Ramos (cell line): Measurements from ENCODE around the gene ARHGAP9.
"Not testable (repeated sequence)": the region's sequence is repeated elsewhere in the genome, so short reads cannot be mapped to it uniquely, and the experiment has no call there.

ENCODE experiments used
- in situ Hi-C: fragments of 300-500 bp; cut with MboI; formaldehyde crosslinking; loops from one replicate; pipeline ENCODE4 v1.14.3; 2022; ENCODE audit warnings: low sequenced_read_pairs; ENCODE audit not compliant: unreplicated experiment

The ARHGAP9 gene

DNA sequence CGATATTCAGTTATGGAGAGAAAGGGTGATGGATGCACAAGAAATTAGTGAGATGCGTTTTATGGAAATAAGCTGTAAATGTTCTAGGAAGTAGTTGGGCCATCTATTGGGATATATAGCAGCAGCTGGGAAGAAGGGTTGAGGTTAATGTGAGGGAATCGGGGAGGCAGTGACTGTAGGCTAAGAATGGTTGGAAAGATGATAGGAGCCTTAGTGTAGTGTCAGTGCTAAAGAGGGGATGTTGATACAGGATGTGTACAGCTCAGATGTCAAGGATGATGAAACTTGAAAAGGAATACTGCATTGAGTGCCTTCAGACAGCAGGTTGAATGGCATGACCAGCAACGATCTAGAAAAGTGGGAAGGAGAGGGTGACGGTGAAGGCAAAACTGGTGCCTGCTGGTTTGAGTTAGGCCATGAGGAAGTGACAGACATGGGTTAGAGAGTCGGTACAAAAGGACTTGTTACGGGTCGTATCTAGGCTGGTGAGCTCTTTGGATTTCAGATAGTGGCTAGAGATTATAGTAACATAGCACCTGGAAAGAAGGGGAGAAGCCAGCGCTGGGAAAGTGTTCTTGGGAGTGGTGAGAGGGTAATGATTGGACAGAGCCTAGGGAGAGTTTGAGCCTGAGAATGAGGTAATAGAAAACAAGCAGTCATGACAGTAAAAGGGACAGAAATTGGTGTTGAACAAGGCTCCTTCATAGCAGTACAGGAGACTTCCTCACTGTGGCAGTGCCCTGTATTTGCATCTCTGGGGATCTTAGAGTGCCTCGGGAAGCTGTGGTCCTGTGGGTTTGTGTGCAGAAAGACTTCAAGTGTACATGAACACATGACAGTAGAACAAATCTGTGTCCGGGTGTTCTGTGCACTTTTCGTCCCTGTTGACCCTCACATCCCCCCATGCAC, 17.8 kb upstream of the ARHGAP9 start:
- in situ Hi-C loops = no loop called here

GRCh38 chr12:57496822-57497221, 17.2 kb upstream of the ARHGAP9 start:
- in situ Hi-C loops = no loop called here

- in situ Hi-C loops = not testable (repeated sequence)
These were observed 15.5 kb upstream of the ARHGAP9 start for GRCh38 chr12:57495051-57495701.

DNA sequence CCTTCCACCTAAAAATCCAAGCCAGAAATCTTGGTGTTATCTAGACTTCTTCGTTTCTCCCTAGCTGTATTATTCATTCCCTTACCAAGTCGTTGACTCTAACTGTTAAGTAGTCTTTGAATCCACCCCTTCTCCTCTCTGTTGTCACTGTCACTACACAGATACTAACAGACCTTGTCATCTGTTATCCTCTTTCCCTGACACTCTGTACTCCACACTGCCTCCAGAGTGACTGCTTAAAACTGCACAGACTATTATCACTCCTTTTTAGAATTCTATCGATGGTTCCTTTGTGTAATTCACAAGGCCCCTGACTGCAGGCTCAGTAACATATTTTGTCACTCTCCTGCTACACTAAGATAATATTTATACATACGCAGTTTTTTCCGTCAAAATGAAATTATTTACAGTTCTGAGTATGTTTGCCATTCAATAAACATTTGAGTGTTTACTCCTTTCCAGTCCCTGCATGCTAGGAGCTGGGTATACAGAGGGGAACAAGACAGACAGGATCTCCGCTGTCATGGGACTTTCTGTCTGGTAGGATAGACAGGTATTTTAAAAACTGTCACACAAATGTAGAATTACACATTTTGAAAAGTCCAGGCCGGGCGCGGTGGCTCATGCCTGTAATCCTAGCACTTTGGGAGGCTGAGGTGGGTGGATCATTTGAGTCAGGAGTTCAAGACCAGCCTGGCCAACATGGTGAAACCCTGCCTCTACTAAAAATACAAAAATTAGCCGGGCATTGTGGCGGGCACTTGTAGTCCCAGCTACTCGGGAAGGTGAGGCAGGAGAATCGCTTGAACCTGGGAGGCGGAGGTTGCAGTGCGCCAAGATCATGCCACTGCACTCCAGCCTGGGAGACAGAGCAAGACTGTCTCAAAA, 12.0 kb upstream of the ARHGAP9 start:
- in situ Hi-C loops = no loop called here

GRCh38 chr12:57490126-57490525, 10.5 kb upstream of the ARHGAP9 start:
- in situ Hi-C loops = no loop called here

DNA sequence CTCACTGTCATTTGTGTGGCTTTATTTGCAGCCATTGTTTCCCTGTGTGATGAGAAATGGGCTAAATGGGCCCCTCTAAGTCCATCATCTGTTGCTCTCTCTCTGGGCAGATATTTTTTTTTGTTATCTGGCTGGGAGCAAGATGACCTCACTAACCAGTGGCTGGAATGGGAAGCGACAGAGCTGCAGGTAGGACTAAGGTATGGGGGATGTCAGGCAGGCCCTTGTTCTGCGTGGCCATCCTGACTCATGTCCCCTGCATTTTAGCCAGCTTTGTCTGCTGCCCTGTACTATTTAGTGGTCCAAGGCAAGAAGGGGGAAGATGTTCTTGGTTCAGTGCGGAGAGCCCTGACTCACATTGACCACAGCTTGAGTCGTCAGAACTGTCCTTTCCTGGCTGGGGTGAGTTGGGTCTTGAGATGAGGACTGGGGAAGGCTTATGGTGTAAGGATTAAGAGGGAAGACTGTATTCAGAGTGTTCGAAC, 9.5 kb upstream of the ARHGAP9 start:
- in situ Hi-C loops = no loop called here

DNA sequence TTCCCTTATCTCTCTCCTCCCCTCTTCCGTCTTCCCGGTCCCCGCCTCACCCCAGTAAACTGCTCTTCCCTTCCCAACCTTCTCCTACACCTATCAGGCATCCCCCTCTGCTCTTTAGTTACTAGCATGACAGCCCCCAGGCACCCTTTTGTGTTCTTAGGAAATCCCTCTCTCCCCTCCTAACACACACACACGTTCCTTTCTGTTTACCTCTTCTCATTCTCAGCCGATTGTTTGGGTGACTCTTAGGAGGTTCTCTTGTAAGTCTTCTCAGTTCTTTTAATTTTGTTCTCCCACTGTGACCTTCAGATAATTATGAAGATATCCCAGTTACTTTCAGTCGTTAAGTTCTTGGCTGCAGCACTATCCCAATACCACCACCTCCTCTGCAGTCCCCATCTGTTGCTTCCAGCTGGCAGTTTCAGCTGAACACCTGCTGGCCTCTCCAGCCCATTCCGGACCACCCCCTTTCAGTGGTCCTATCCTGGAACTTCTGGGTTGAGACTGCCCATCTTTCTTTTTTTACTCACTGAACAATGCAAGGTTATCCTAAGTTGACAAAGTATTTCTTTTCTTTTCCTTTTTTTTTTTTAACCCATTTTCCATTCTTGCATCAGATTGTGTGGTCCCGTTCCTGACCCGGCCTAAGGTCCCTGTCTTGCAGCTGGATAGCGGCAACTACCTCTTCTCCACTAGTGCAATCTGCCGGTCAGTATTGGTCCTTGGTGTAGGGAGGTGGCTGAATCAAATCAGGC, 8.9 kb upstream of the ARHGAP9 start:
- in situ Hi-C loops = no loop called here

DNA sequence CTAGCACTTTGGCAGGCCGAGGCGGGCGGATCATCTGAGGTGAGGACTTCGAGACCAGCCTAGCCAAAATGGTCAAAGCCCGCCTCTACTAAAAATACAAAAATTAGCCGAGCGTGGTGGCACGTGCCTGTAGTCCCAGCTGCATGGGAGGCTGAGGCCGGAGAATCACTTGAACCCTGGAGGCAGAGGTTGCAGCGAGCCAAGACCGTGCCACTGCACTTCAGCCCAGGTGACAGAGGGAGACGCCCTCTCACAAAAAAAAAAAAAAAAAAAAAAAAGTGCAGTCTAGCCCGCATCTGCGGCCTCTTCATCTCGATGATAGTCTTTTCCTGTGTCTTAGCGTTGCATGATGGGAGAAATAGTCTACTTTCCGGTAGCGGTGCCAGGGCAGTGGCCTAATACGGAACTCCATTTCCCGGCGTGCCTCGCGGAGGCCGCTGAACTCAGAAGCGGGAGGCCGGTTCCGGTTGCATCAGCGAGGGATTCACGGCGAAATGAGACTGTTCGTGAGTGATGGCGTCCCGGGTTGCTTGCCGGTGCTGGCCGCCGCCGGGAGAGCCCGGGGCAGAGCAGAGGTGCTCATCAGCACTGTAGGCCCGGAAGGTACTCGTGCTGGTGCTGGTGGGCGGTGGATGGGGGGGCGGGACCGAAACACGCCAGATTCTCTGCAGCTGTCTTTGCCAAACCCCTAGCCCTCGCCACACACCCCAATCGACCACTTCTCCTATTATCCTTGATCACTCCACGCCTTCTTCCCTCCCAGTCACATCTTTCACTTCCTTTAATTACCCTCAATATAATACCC, 8.1 kb upstream of the ARHGAP9 start, which contains the start of gene MARS1:
MARS1 (plus strand) TSS at position 472 of the 805 bp plus-strand sequence; CDS start at position 495, 23 bp downstream.
- in situ Hi-C loops = no loop called here

DNA sequence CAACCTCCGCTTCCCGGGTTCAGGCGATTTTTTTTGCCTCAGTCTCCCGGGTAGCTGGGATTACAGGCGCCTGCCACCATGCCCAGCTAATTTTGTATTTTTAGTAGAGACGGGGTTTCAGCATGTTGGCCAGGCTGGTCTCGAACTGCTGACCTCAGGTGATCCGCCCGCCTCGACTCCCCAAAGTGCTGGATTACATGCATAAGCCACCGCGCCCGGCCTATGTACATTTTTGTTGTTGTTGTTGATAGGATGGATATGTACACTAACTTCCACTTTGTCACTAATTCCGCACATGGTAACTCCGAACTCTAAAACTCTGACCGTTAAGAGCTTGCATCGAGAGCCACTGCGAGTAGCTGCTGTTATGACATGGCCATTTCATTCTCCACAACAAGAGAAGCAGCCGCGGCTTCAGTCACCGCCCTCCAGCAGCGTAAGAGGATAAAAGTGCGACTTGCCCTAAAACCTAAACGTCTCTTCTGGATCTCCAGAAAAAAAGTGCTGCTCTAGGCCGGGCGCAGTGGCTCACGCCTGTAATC, 7.5 kb upstream of the ARHGAP9 start:
- in situ Hi-C loops = no loop called here

GRCh38 chr12:57485695-57486094, 6.0 kb upstream of the ARHGAP9 start:
- in situ Hi-C loops = no loop called here

DNA sequence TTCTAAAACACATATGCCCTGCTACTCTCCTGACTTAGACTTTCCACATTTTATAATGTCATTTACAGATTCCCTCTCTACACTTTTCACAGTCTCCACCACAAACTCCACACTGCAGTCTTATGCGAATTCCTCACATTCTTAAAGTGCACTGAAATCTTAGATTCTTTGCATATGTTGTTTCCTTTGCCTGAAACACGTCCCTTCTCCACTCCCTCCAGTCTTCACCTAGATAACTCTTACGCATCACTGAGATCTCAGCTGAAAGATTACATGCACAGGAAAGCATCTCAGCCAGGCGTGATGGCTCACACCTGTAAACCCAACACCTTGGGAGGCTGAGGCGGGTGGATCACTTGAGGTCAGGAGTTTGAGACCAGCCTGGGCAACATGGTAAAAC, 3.8 kb upstream of the ARHGAP9 start:
- in situ Hi-C loops = no loop called here

DNA sequence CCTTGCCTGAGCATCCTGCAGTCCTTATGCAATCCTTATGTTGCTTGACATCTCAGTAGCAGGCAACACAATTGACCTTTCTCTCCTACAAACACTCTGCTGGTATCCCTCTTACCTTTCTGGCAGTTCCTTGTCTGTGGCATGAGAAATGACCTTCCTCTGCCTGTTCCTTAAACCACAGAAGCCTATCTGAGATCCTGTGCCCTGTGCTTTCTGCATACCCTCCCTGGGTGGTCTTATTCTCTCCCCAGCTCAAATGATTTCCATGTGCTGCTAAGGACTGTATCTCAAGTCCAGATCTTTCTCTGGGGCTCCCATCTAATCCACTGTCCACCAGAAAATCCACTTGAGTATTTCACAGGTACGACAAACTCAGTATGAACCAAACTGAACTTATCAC, 2.0 kb upstream of the ARHGAP9 start:
- in situ Hi-C loops = no loop called here

DNA sequence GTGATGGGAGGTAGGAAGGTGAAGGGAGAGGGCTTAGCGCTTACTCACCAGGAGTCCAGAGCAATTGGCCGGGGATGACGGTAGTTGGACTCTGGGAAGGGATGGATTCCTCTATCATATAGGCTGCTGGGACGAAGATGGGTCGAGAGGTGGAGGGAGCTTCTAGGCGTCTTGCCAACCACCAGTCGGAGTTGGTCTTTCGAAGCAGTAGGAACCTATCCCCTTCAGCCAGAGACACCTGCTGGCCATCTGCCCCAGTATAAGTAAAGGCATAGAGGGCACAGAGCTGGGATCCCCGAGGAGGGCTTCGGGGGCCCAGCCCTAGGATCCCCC, 657 bp downstream of the ARHGAP9 start:
- in situ Hi-C loops = no loop called here

DNA sequence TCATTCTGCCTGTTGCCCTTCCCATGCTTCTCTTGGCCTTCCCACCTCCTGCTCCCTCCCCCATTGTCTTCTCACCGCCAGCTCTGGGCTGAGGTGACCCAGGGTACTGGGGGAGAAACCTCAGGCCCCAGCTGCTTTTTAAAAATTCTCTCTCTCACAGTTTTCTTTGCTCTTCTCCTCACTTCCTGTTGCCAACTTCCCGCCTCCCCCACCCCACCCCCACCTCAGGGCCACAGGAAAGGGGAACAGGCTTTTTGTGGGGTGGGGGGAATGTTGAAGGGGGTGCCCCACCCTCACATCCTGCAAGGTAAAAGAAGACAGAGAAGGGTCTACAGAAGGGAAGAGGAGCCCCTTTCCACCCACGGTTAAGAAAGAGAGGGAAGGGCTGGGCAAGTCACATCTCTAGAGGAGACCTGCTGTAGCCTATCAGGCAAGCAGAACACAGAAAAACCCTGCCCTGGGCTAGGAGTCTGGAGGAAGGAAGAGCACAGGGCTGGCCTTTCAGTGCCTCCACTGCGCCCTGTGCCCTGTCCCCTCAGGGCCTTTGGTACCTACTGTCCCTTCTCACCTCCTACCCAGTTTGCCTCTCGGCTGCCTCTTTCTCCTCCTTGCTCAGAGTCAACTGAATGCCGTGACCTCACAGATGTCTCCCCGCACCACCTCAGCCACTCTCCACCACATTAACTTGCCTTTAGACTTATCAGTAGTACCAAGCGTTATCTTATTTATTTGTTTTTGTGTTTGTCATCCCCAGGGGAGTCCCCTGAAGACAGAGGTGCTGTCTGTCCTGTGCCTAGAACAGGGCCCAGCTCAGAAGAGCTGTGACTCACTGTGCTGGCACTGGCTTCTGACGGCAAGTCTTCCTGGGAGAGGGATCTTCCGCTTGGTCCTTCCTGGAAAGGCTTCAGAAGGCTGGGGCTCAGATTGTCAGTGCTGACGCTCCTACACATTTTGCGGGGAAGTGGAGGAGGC, 1.7 kb downstream of the ARHGAP9 start:
- in situ Hi-C loops = no loop called here

DNA sequence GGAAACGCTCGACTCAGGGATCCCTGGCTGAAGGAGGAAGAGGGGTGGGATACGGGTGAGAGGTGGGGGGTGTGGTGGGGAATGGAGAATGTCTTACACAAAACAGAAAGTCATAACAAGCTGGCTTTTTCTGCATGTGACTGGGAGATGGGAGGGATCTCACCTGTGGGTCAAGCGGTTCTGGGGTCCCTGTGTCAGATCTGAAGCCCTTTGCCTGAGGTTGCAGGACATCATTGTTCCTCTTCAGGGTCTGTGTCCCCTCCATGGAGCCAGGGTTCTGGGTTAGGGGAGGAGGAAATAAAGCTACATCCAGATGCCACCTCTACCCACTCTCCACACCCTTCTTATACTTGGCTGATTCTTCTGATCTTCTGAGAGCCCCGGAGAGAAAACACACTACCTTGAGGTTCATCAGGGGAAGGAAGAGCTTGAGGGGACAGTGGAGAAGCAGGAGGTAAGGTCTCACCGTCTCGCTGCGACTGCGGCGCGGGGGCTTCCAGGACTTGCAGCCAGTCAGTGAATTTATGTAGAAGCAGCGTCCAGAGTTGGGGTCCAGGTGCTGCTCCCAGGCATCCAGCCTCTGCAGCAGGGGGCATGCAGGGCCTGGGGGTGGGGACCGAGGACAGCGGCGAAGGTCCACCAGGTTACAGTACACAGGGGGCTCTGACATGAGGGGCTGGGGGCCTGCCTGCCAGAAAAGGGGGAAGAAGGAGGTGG, 2.5 kb downstream of the ARHGAP9 start:
- in situ Hi-C loops = no loop called here

DNA sequence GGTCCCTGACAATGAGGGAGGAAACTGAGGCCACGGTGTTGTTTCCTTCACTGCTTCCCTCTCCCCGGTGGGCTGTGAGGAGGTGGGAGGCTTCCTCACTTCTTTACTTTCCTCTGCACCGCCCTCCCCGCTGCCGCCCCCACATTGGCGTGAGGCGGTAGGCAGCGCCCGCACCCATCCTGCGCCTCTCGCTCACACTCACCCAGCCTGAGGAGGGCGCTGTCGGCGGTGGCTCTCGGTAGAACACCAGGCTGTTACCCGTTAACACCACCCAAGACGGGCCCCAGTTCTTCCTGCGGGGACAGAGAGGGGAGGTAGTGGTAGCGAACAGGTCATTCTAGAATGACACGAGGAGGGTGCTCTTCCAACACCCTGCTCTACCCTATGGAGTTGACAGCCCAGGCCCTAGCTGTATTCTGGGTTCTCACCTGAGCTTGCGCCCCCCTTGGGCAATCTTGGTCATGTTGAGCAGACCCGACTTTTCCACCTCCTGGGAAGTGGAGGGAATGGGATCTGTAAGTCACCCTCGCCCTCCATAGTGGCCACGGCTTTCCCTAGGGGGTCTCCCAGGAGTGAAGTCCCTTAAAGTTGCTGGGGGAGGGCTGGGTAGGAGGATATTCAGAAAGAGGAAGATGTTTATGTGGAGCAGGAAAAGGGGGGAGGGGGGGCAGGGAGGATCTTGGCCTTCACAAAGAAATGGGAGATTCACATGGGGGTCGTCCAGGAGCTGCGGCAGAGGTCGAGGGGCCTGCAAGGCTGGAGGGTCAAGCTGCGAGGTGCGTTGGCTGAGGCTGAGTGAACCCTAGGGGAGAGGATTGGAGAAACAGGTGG, 3.3 kb downstream of the ARHGAP9 start:
- in situ Hi-C loops = no loop called here
